GM12878 (cell line): ENCODE results near the gene CNNM2. TPM values are rescaled to one million over a fixed set of nuclear protein-coding genes. Genes with fewer than 3 reads are reported as not detected.

ENCODE experiments used
- ATAC-seq: fragments of 200-7000 bp; cut with Tn5 transposase; 3 replicates; pipeline ENCODE4 v1.9.1; 2020; ENCODE audit warnings: mild to moderate bottlenecking, moderate library complexity
- BruUV-seq: library from RNA; stranded (reverse); fragments of 400-500 nt; replicated peaks from 2 replicates; lab custom pipeline; 2021; lab: Mats Ljungman, UMichigan
- CTCF ChIA-PET: fragments of 300-600 bp; sonication (Branson Sonifier 250); formaldehyde crosslinking; extraction: SDS; loops from one replicate; lab custom pipeline; 2021; ENCODE audit warnings: inconsistent platforms; lab: Yijun Ruan, JAX
- POLR2A ChIA-PET: fragments of 350-600 bp; formaldehyde crosslinking; extraction: SDS; loops from one replicate; lab custom pipeline; 2021; ENCODE audit warnings: inconsistent platforms; lab: Charles Lee
- RAD21 ChIA-PET: fragments of 300-600 bp; sonication (Branson Sonifier 250); formaldehyde crosslinking; loops from one replicate; lab custom pipeline; 2023; ENCODE audit warnings: antibody characterized with exemption; ENCODE audit not compliant: unreplicated experiment; lab: Charles Lee
- SMC1A ChIA-PET: fragments of 300-600 bp; sonication (Branson Sonifier 250); formaldehyde crosslinking; loops from one replicate; lab custom pipeline; 2023; ENCODE audit not compliant: unreplicated experiment, uncharacterized antibody; lab: Charles Lee
- DNase-seq: peaks from one replicate; pipeline ENCODE4 v3.0.0-alpha.2; 2011; ENCODE audit warnings: low read depth, low spot score
- FAIRE-seq: peaks from 3 replicates; lab custom pipeline; 2011; peaks lifted over from hg19 to GRCh38; lab: Jason Lieb, UNC
- H2AFZ ChIP-seq: 2 replicates; pipeline ENCODE4 v1.6.0; 2011; ENCODE audit warnings: low read depth, low read length, control low read depth; ENCODE audit not compliant: control insufficient read depth
- H3K27ac ChIP-seq: 2 replicates; pipeline ENCODE4 v1.5.1; 2011; ENCODE audit warnings: control low read depth; ENCODE audit not compliant: control insufficient read depth, insufficient read depth
- H3K27me3 ChIP-seq, 2 experiments: replicated peaks in 1 of 2; 2 replicates each; pipeline versions ENCODE4 v1.6.0 to v1.6.1; 2011; ENCODE audit warnings: low read length in 1 of 2; ENCODE audit not compliant: control insufficient read depth in 2 of 2, insufficient read depth in 2 of 2
- H3K36me3 ChIP-seq, 2 experiments: 2 replicates each; pipeline ENCODE4 v1.5.1; 2011; ENCODE audit warnings: low read length in 1 of 2; ENCODE audit not compliant: control insufficient read depth in 2 of 2, insufficient read depth in 2 of 2
- H3K4me1 ChIP-seq: 2 replicates; pipeline ENCODE4 v1.6.1; 2011; ENCODE audit warnings: mild to moderate bottlenecking, low read length, moderate library complexity, mixed read lengths; ENCODE audit not compliant: control insufficient read depth, insufficient read depth
- H3K4me2 ChIP-seq: 2 replicates; pipeline ENCODE4 v1.6.0; 2011; ENCODE audit warnings: control low read depth; ENCODE audit not compliant: control insufficient read depth, insufficient read depth
- H3K4me3 ChIP-seq: fragments of 200-600 bp; sonication (generic); 2 replicates; pipeline ENCODE4 v1.5.1; 2016
- H3K79me2 ChIP-seq: 2 replicates; pipeline ENCODE4 v1.6.0; 2011; ENCODE audit warnings: low read length; ENCODE audit not compliant: control insufficient read depth, insufficient read depth
- H3K9ac ChIP-seq: 2 replicates; pipeline ENCODE4 v1.8.0; 2011; ENCODE audit warnings: low read length, control low read depth, mixed read lengths; ENCODE audit not compliant: control insufficient read depth, insufficient read depth
- H3K9me3 ChIP-seq: replicated peaks from 3 replicates; pipeline ENCODE4 v1.5.1; 2011; ENCODE audit warnings: mild to moderate bottlenecking, low read length; ENCODE audit not compliant: control insufficient read depth, insufficient read depth
- H4K20me1 ChIP-seq: 2 replicates; pipeline ENCODE4 v1.6.0; 2011; ENCODE audit not compliant: control insufficient read depth, insufficient read depth
- CBX5 ChIP-seq: sonication (generic); IDR thresholded peaks from 2 replicates; pipeline ENCODE4 v1.6.1; 2016; ENCODE audit warnings: low read depth, moderate library complexity, mild to moderate bottlenecking, inconsistent platforms
- CREM ChIP-seq: IDR thresholded peaks from 2 replicates; pipeline ENCODE4 v1.6.1; 2014; ENCODE audit warnings: antibody characterized with exemption, low read depth
- ELK1 ChIP-seq: IDR thresholded peaks from 2 replicates; pipeline ENCODE4 v1.6.1; 2012; ENCODE audit warnings: low read depth, low read length, improper control_type of control experiment
- IKZF2 ChIP-seq, 2 experiments: fragments of 450-650 bp; IDR thresholded peaks; 2 replicates each; pipeline ENCODE4 v1.6.1; 2017; ENCODE audit warnings: mild to moderate bottlenecking in 2 of 2, moderate library complexity in 2 of 2
- IRF3 ChIP-seq: fragments of 450-650 bp; IDR thresholded peaks from 2 replicates; pipeline ENCODE4 v1.6.1; 2014; ENCODE audit warnings: mild to moderate bottlenecking
- NR2F1 ChIP-seq: fragments of 450-650 bp; conservative IDR thresholded peaks from 2 replicates; pipeline ENCODE4 v1.6.1; 2017; ENCODE audit warnings: mild to moderate bottlenecking
- PAX5 ChIP-seq: IDR thresholded peaks from 2 replicates; pipeline ENCODE4 v1.6.1; 2011; ENCODE audit warnings: low read depth, low read length, borderline replicate concordance
- PRDM15 ChIP-seq: fragments of 450-650 bp; formaldehyde crosslinking; IDR thresholded peaks from 2 replicates; pipeline ENCODE4 v1.4.0; 2020; ENCODE audit warnings: mild to moderate bottlenecking, moderate library complexity
- SREBF2 ChIP-seq: IDR thresholded peaks from 2 replicates; pipeline ENCODE4 v1.6.1; 2012; ENCODE audit warnings: mild to moderate bottlenecking, low read length
- SUPT20H ChIP-seq: IDR thresholded peaks from 2 replicates; pipeline ENCODE4 v1.6.1; 2011; ENCODE audit warnings: low read depth, mild to moderate bottlenecking, low read length, moderate library complexity, borderline replicate concordance; ENCODE audit not compliant: control insufficient read depth
- TCF12 ChIP-seq: IDR thresholded peaks from 2 replicates; pipeline ENCODE4 v1.6.1; 2011; ENCODE audit warnings: low read depth, mild to moderate bottlenecking, low read length
- ZZZ3 ChIP-seq: IDR thresholded peaks from 2 replicates; pipeline ENCODE4 v1.6.1; 2011; ENCODE audit warnings: low read depth; ENCODE audit not compliant: control insufficient read depth, insufficient read length
- in situ Hi-C: fragments of 300-500 bp; cut with MboI; formaldehyde crosslinking; loops from 9 replicates; pipeline ENCODE4 v1.14.3; 2018; ENCODE audit warnings: mixed read lengths
- intact Hi-C: fragments of 100-400 bp; cut with micrococcal nuclease; formaldehyde crosslinking; loops from one replicate; pipeline ENCODE4 v1.14.2; 2022; ENCODE audit not compliant: unreplicated experiment
- polyA plus RNA-seq, 11 experiments: library from polyadenylated mRNA; depleted of rRNA in 4 of 11; unstranded in 6 of 11; stranded (reverse) in 5 of 11; fragments of >200 nt; fragmentation: Nextera tagmentation in 4 of 11; fragmentation: Illumina TruSeq in 1 of 11; extraction: Ambion mirVana in 4 of 11; extraction: Trizol in 1 of 11; gene quantifications; 1 replicate in 1 of 11; 2 replicates in 10 of 11; pipeline versions ENCODE4 v1.2.1 to v1.2.3, GENCODE V29; 2011 to 2016; ENCODE audit warnings: inconsistent platforms in 2 of 11, missing spikeins in 2 of 11, low read depth in 1 of 11
- total RNA-seq, 4 experiments: library from RNA; depleted of rRNA in 3 of 4; stranded (reverse); fragments of >200 nt in 3 of 4; fragmentation: Illumina TruSeq in 1 of 4; extraction: Trizol in 1 of 4; gene quantifications; 2 replicates each; pipeline versions ENCODE4 v1.2.1 to v1.2.3, GENCODE V29; 2013 to 2021

The CNNM2 gene
- total and polyA plus RNA-seq, 10 of the 15 experiments (the other 5 are each of a cell fraction or from before 2014, with no cell fraction given) = 0.18 to 7.3 (median 2.5) TPM

- Histone ChIP-seq H3K27me3 (no peaks in the 10 kb centered on the region), H3K9me3 (no peaks in the 10 kb centered on the region; the same call in 2 of the 3 replicates), H3K79me2 (peaks cover 14% of the 10 kb centered on the region), H3K4me1 (peaks cover 39% of the 10 kb centered on the region), H3K4me2 (peak overlapping the region; percentile 66), H4K20me1 (no peaks in the 10 kb centered on the region), H3K4me3 (no peak overlapping the region), H3K9ac (no peak overlapping the region), H2AFZ (no peak overlapping the region), H3K27ac (peak overlapping the region; percentile 59), H3K36me3 (no peaks in the 10 kb centered on the region; a peak in 1 of 4 replicates)
- SMC1A ChIA-PET = interaction anchor here (0.6 to 5.9 kb wide), 22 partner anchors 9 to 275 kb away, joined by 3 to 49 read pairs (median 6); partner anchors contain the start of genes CNNM2 and NT5C2
- intact Hi-C loops = loop anchor here (2.0 kb wide), 1 partner anchor 74 kb away; no protein-coding TSS in a partner anchor
- RAD21 ChIA-PET = interaction anchor here (0.8 to 4.8 kb wide), 12 partner anchors 12 to 134 kb away, joined by 3 to 67 read pairs (median 4); partner anchors contain the start of gene NT5C2
- FAIRE-seq (no peak), ATAC-seq (no peak), DNase-seq (no peak)
- in situ Hi-C loops = no loop called here
- POLR2A ChIA-PET = interaction anchor here (0.6 to 3.2 kb wide), 8 partner anchors 9 to 189 kb away, joined by 3 to 31 read pairs (median 4); partner anchors contain the start of gene NT5C2
- no peak for TF ChIP-seq CBX5
- no peak for TF ChIP-seq PRDM15 (CRISPR knock-in tag)
- TF ChIP-seq TCF12 = no peak
- TF ChIP-seq SREBF2 = no peak
- TF ChIP-seq CREM = no peak
- TF ChIP-seq IRF3 = no peak
- no peak for TF ChIP-seq ELK1
- no peak for TF ChIP-seq SUPT20H
- TF ChIP-seq NR2F1 = no peak
- TF ChIP-seq IKZF2 (IDR thresholded peaks at IDR 0.05) = no peak
- no peak for TF ChIP-seq ZZZ3
- no peak for TF ChIP-seq PAX5
- no TSS peak for BruUV-seq
- CTCF ChIA-PET = interaction anchor here (1.1 to 3.2 kb wide), 12 partner anchors 9 to 193 kb away, joined by 3 to 16 read pairs (median 5); partner anchors contain the start of gene CNNM2
These were observed 192.3 kb downstream of the CNNM2 start for GRCh38 chr10:103110407-103110806.
